ENCODE results near the gene DRD4. TPM values are rescaled to one million over a fixed set of nuclear protein-coding genes. Genes with fewer than 3 reads are reported as not detected.

Gene DRD4
- total and polyA plus RNA-seq, 2 of the 8 experiments (the other 6 are each of a cell fraction or from before 2014, with no cell fraction given) = 3.4 to 4.9 TPM

DNA sequence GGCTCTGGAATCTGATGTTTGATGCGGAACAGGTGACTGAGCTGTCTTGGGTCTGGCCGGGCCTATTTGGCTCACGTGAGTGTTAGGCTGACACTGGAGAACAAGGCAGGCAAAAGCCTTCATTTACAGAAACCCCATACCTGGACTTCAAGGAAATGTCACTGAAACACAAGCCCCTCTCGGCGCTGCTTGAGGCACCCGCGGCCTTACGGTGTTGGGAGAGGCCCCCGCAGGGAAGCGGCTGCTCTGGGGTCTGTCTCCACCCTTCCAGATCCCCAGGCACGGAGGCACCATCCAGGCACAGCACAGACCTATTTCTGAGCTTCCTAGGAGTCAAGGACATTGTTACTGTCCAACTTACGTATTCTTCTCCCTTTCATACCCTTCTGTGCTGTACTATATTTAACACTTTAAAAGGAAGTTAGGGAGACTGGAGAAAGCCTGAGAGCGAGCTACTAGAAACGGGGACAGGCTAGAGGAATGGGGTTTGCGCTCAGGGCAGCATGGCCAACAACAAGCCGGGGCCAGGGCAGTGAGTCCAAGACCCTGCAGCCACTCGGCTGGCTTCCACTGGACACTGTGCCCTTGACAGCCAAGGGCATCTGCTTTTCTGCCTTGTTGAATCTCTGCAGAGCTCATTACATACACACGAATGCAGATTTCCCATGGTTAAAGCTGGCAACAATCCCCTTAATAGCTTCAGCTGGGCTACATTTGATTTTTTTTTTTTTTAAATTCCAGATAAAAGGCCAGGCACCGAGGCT is 23.8 kb downstream of the DRD4 start:
- Histone ChIP-seq H3K4me2 (ENCODE audit: insufficient read depth in 1 of 2, low read depth in 2 of 2, low read length in 2 of 2) (no peak overlapping the region), H4K91ac (replicated peaks; ENCODE audit: insufficient read length, low read length) (no peak overlapping the region), H4K5ac (ENCODE audit: insufficient read length, low read depth, low read length) (no peak overlapping the region), H2BK12ac (ENCODE audit: low read depth, low read length) (no peak overlapping the region), H3K9ac (replicated peaks in 1 of 4; ENCODE audit: extremely low read depth in 1 of 4, low read depth in 3 of 4, low read length in 3 of 4) (no peak overlapping the region), H3K9me3 (ENCODE audit: insufficient read depth in 2 of 2, low read depth in 1 of 2, low read length in 1 of 2) (peaks cover 0 to 4% of the 10 kb centered on the region in 2 experiments; a peak in 1 of 4 replicates), H4K20me1 (replicated peaks in 1 of 2; ENCODE audit: control insufficient read depth in 1 of 2, insufficient read depth in 2 of 2, low read length in 2 of 2) (peaks cover 5 to 8% of the 10 kb centered on the region in 2 experiments), H3K23me2 (ENCODE audit: low read depth, low read length) (no peaks in the 10 kb centered on the region), H2BK20ac (ENCODE audit: low read length) (no peak overlapping the region), H3K56ac (replicated peaks; ENCODE audit: insufficient read length, low read depth, low read length) (no peak overlapping the region), H3K4me1 (replicated peaks in 1 of 4; ENCODE audit: control insufficient read depth in 3 of 4, insufficient read depth in 4 of 4, low read length in 3 of 4) (no peaks in the 10 kb centered on the region), H2AFZ (ENCODE audit: low read length) (no peak overlapping the region), H4K8ac (ENCODE audit: extremely low read depth, insufficient read depth, low read length) (no peak overlapping the region; the same call in 1 of the 2 replicates), H3K4ac (replicated peaks; ENCODE audit: insufficient read length, low read depth, low read length) (no peak overlapping the region), H3K23ac (ENCODE audit: insufficient read length) (no peak overlapping the region), H3K79me2 (ENCODE audit: control insufficient read depth in 1 of 2, insufficient read depth in 2 of 2, low read length in 2 of 2) (no peaks in the 10 kb centered on the region; a peak in 1 of 4 replicates), H2BK15ac (ENCODE audit: low read length) (no peak overlapping the region), H3K4me3 (ENCODE audit: extremely low read depth in 1 of 4, insufficient read depth in 2 of 4, low read depth in 3 of 4, low read length in 4 of 4) (no peak overlapping the region), H2AK5ac (ENCODE audit: low read depth, low read length) (no peak overlapping the region), H3K27ac (ENCODE audit: low read depth, low read length) (no peak overlapping the region), H3K27me3 (replicated peaks in 1 of 4; ENCODE audit: control insufficient read depth in 3 of 4, extremely low read depth in 1 of 4, insufficient read depth in 3 of 4, low read length in 3 of 4) (no peaks in the 10 kb centered on the region), H2BK5ac (ENCODE audit: low read depth, low read length) (no peak overlapping the region), H2BK120ac (replicated peaks; ENCODE audit: low read depth, low read length) (no peak overlapping the region), H3K79me1 (ENCODE audit: low read depth, low read length) (no peaks in the 10 kb centered on the region; the same call in none of the 2 replicates), H3K14ac (ENCODE audit: insufficient read length) (no peak overlapping the region), H3K18ac (ENCODE audit: extremely low read depth, low read length) (no peak overlapping the region), H3K36me3 (ENCODE audit: control insufficient read depth in 2 of 4, insufficient read depth in 4 of 4, low read length in 3 of 4) (peaks cover 2 to 20% (median 4%) of the 10 kb centered on the region in 4 experiments; a peak in 6 of 8 replicates)
- POLR2A ChIA-PET (ENCODE audit: partially characterized antibody) = interaction anchor here (1.1 to 1.3 kb wide), 2 partner anchors 13 to 22 kb away, joined by 3 to 5 read pairs; no protein-coding TSS in a partner anchor
- FAIRE-seq = no peak
- CTCF ChIA-PET (ENCODE audit: partially characterized antibody) = interaction anchor here (0.6 to 4.1 kb wide), 17 partner anchors 12 to 115 kb away, joined by 3 to 24 read pairs (median 4); no protein-coding TSS in a partner anchor
- WGBS, 2 experiments (ENCODE audit: extremely low coverage in 1 of 2, insufficient coverage in 1 of 2, insufficient read length in 1 of 2, insufficient replicate concordance in 2 of 2, low coverage in 1 of 2, low lambda C conversion rate in 2 of 2, missing lambda C conversion rate in 1 of 2) = 94% methylated on average over 19 of the region's 19 CpGs; no CpG with 5 or more reads in 1 of the 2 experiments
- no peak for DNase-seq (ENCODE audit: low read depth in 1 of 2, low spot score in 2 of 2)
- TF ChIP-seq SIN3A (conservative IDR thresholded peaks at IDR 0.05 in 1 of 2, IDR thresholded peaks at IDR 0.05 in 1 of 2; ENCODE audit: low read depth in 1 of 2, low read length in 2 of 2) = no peak
- TF ChIP-seq PHF8 (conservative IDR thresholded peaks at IDR 0.05; ENCODE audit: low read depth, low read length) = no peak
- no peak for TF ChIP-seq JUN (IDR thresholded peaks at IDR 0.05; ENCODE audit: low read depth, low read length)
- TF ChIP-seq EZH2 (IDR thresholded peaks at IDR 0.05; ENCODE audit: low read depth, low read length, severe bottlenecking) = no peak
- TF ChIP-seq, protein P1, sequence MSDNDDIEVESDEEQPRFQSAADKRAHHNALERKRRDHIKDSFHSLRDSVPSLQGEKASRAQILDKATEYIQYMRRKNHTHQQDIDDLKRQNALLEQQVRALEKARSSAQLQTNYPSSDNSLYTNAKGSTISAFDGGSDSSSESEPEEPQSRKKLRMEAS (IDR thresholded peaks at IDR 0.05) = no peak
- no peak for TF ChIP-seq NANOG (IDR thresholded peaks at IDR 0.05; ENCODE audit: insufficient read depth, low read depth, low read length, poor library complexity, severe bottlenecking)
- TF ChIP-seq FOSL1 (IDR thresholded peaks at IDR 0.05; ENCODE audit: insufficient read depth, low read depth, low read length) = no peak
- no peak for TF ChIP-seq ZNF274 (IDR thresholded peaks at IDR 0.05; ENCODE audit: borderline replicate concordance, extremely low read depth, low read length)
- TF ChIP-seq NRF1 (IDR thresholded peaks at IDR 0.05; ENCODE audit: low read depth, low read length) = no peak
- no peak for TF ChIP-seq SIRT6 (IDR thresholded peaks at IDR 0.05; ENCODE audit: low read length)
- no peak for TF ChIP-seq POLR2AphosphoS5 (IDR thresholded peaks at IDR 0.05; ENCODE audit: low read depth, low read length)
- no peak for TF ChIP-seq TBP (IDR thresholded peaks at IDR 0.05; ENCODE audit: low read depth, low read length)

All from H1 (cell line).